K562 treated with DMSO at 1 percent for 48 hours (cell line): ENCODE data around the gene ACAD10. TPM values are rescaled to one million over a fixed set of nuclear protein-coding genes. Genes with fewer than 3 reads are reported as not detected.

ENCODE experiments used
- total RNA-seq: library from RNA; unstranded; fragments of 300-600 nt; gene quantifications from 2 replicates; pipeline ENCODE4 v1.2.3, GENCODE V29; 2022; ENCODE audit warnings: low replicate concordance; ENCODE audit errors: extremely low read depth

ACAD10 gene
- not detected in 2 replicates for total RNA-seq

GRCh38 chr12:111685811-111686573, at the start of gene ACAD10, which contains the start of gene BRAP:
TSS of gene ACAD10 (plus strand) at chr12:111686053. CDS start at chr12:111692710, 6,657 bp downstream.
TSS of gene BRAP (minus strand) at chr12:111685956. CDS start at chr12:111685792, 164 bp downstream.

GRCh38 chr12:111766608-111767361, 80.9 kb downstream of the ACAD10 start, which contains the start of gene ALDH2:
TSS of gene ALDH2 (plus strand) at chr12:111766933. CDS start at chr12:111766983, 50 bp downstream.

Other genes starting within 250 kb of the ACAD10 start
- not detected in 2 replicates for gene ATXN2, start 86.7 kb upstream of the ACAD10 start, total RNA-seq
- gene BRAP, start 97 bp upstream of the ACAD10 start, total RNA-seq, result not detected in 2 replicates
- gene ALDH2, start 80.9 kb downstream of the ACAD10 start, total RNA-seq, result not detected in 2 replicates
- not detected in 2 replicates for gene MAPKAPK5, start 156.2 kb downstream of the ACAD10 start, total RNA-seq